Stimulated activated naive CD8-positive, alpha-beta T cell treated with anti-CD3 and anti-CD28 coated beads, Interleukin-15, Interleukin-2, amounts not matched to agents 100 U/mL and 50 U/mL, for 24 hours (primary cell): ENCODE measurements around the gene ZNF462.

Source experiments
- ATAC-seq: fragments of 150-1000 bp; cut with Tn5 transposase; one replicate; pipeline ENCODE4 v1.10.0; 2021
- DNase-seq: peaks from one replicate; pipeline ENCODE4 v3.0.0; 2021

Gene ZNF462

GRCh38 chr9:107007402-107007801 lies 144.4 kb downstream of the ZNF462 start:
- DNase-seq (no peak), ATAC-seq (no peak)

GRCh38 chr9:107008011-107008410 lies 145.0 kb downstream of the ZNF462 start:
- no peak for DNase-seq
- no peak for ATAC-seq

- DNase-seq = no peak
- ATAC-seq = no peak
Measured at GRCh38 chr9:107008447-107008846, 145.5 kb downstream of the ZNF462 start.

GRCh38 chr9:107016383-107016782 lies 153.4 kb downstream of the ZNF462 start:
- DNase-seq = no peak

GRCh38 chr9:107018861-107019545 lies 156.0 kb downstream of the ZNF462 start:
- ATAC-seq (no peak), DNase-seq (no peak)

More at GRCh38 chr9:107016383-107016782, 153.4 kb downstream of the ZNF462 start:
- no peak for ATAC-seq

GRCh38 chr9:107020040-107020530 lies 157.1 kb downstream of the ZNF462 start:
- peak; percentile 19 for ATAC-seq
- DNase-seq = no peak

- no peak for DNase-seq
- peak; percentile 46 for ATAC-seq
Measured at GRCh38 chr9:107024193-107024592, 161.2 kb downstream of the ZNF462 start.

- DNase-seq (no peak), ATAC-seq (no peak)
Measured at GRCh38 chr9:107025260-107026035, 162.5 kb downstream of the ZNF462 start.

GRCh38 chr9:107029146-107029545 lies 166.2 kb downstream of the ZNF462 start:
- DNase-seq (no peak), ATAC-seq (no peak)

- ATAC-seq (no peak), DNase-seq (no peak)
Measured at GRCh38 chr9:107033966-107034365, 171.0 kb downstream of the ZNF462 start.

GRCh38 chr9:107034831-107035230 lies 171.9 kb downstream of the ZNF462 start:
- no peak for DNase-seq
- no peak for ATAC-seq

- ATAC-seq (no peak), DNase-seq (no peak)
Measured at GRCh38 chr9:107036367-107036766, 173.4 kb downstream of the ZNF462 start.

- DNase-seq = no peak
- no peak for ATAC-seq
Measured at GRCh38 chr9:107039542-107039941, 176.6 kb downstream of the ZNF462 start.

- ATAC-seq = no peak
- DNase-seq = no peak
Measured at GRCh38 chr9:107042606-107043005, 179.6 kb downstream of the ZNF462 start.

GRCh38 chr9:107043886-107044285 lies 180.9 kb downstream of the ZNF462 start:
- no peak for ATAC-seq
- DNase-seq = no peak

- DNase-seq (peak; percentile 12), ATAC-seq (no peak)
Measured at GRCh38 chr9:107044872-107045271, 181.9 kb downstream of the ZNF462 start.

GRCh38 chr9:107046692-107047091 lies 183.7 kb downstream of the ZNF462 start:
- ATAC-seq = no peak
- no peak for DNase-seq

- DNase-seq = no peak
Measured at GRCh38 chr9:107049046-107049802, 186.3 kb downstream of the ZNF462 start.

GRCh38 chr9:107049803-107050184 lies 186.8 kb downstream of the ZNF462 start:
- DNase-seq (no peak), ATAC-seq (no peak)

More at GRCh38 chr9:107049046-107049802, 186.3 kb downstream of the ZNF462 start:
- no peak for ATAC-seq

GRCh38 chr9:107051392-107051791 lies 188.4 kb downstream of the ZNF462 start:
- no peak for ATAC-seq
- no peak for DNase-seq

- DNase-seq (no peak), ATAC-seq (no peak)
Measured at GRCh38 chr9:107054146-107054545, 191.2 kb downstream of the ZNF462 start.

GRCh38 chr9:107059220-107059619 lies 196.3 kb downstream of the ZNF462 start:
- DNase-seq (no peak), ATAC-seq (no peak)

- DNase-seq = no peak
- no peak for ATAC-seq
Measured at GRCh38 chr9:107060062-107060461, 197.1 kb downstream of the ZNF462 start.
